Smooth muscle cell (in vitro differentiated cells): Measurements from ENCODE around the gene CD80. TPM values are rescaled to one million over a fixed set of nuclear protein-coding genes. Genes with fewer than 3 reads are reported as not detected.

ENCODE experiments used
- DNase-seq: peaks from one replicate; lab custom pipeline; 2025; ENCODE audit not compliant: unreplicated experiment; lab: John Stamatoyannopoulos, UW
- H2AFZ ChIP-seq: fragments of 200-600 bp; sonication (generic); 2 replicates; pipeline ENCODE4 v1.6.0; 2016; ENCODE audit warnings: antibody characterized with exemption, low read depth, mild to moderate bottlenecking
- H3F3A ChIP-seq: fragments of 200-600 bp; sonication (generic); 2 replicates; pipeline ENCODE4 v1.6.0; 2017; ENCODE audit warnings: antibody characterized with exemption, low read depth
- H3K27ac ChIP-seq: fragments of 200-600 bp; sonication (generic); 2 replicates; pipeline ENCODE4 v1.5.1; 2016; ENCODE audit warnings: low read depth, mild to moderate bottlenecking
- H3K27me3 ChIP-seq: fragments of 200-600 bp; sonication (generic); 2 replicates; pipeline ENCODE4 v1.6.1; 2016; ENCODE audit warnings: low read depth, mild to moderate bottlenecking
- H3K36me3 ChIP-seq: fragments of 200-600 bp; sonication (generic); 2 replicates; pipeline ENCODE4 v1.5.1; 2016; ENCODE audit warnings: low read depth
- H3K4me1 ChIP-seq: fragments of 200-600 bp; sonication (generic); 2 replicates; pipeline ENCODE4 v1.5.1; 2016; ENCODE audit warnings: low read depth
- H3K4me2 ChIP-seq: fragments of 200-600 bp; sonication (generic); 2 replicates; pipeline ENCODE4 v1.6.0; 2016; ENCODE audit warnings: mild to moderate bottlenecking
- H3K4me3 ChIP-seq: fragments of 200-600 bp; sonication (generic); 2 replicates; pipeline ENCODE4 v1.5.1; 2016; ENCODE audit warnings: mild to moderate bottlenecking
- H3K79me2 ChIP-seq: fragments of 200-600 bp; sonication (generic); 2 replicates; pipeline ENCODE4 v1.6.0; 2016; ENCODE audit warnings: low read depth, mild to moderate bottlenecking
- H3K9ac ChIP-seq: fragments of 200-600 bp; sonication (generic); 2 replicates; pipeline ENCODE4 v1.6.0; 2016; ENCODE audit warnings: low read depth
- H3K9me3 ChIP-seq: fragments of 200-600 bp; sonication (generic); replicated peaks from 2 replicates; pipeline ENCODE4 v1.5.1; 2016; ENCODE audit warnings: low read depth
- H4K20me1 ChIP-seq: fragments of 200-600 bp; sonication (generic); 2 replicates; pipeline ENCODE4 v1.6.0; 2016; ENCODE audit warnings: low read depth
- WGBS: methylation state at CpG from one replicate; pipeline ENCODE4 v1.1.7; 2016; ENCODE audit warnings: low lambda C conversion rate; 5-methylcytosine and 5-hydroxymethylcytosine counted together
- polyA plus RNA-seq: library from polyadenylated mRNA; unstranded; fragments of >200 nt; fragmentation: Nextera tagmentation; extraction: Ambion mirVana; gene quantifications from 2 replicates; pipeline ENCODE4 v1.2.1, GENCODE V29; 2016
- total RNA-seq: library from RNA; depleted of rRNA; stranded (reverse); fragments of >200 nt; gene quantifications from 2 replicates; pipeline ENCODE4 v1.2.3, GENCODE V29; 2014
- TF ChIP-seq, protein P1 (sequence below): fragments of 200-600 bp; sonication (generic); IDR thresholded peaks from 2 replicates; pipeline ENCODE4 v1.5.1; 2017; ENCODE audit warnings: borderline replicate concordance, mild to moderate bottlenecking, antibody characterized with exemption; ENCODE audit not compliant: insufficient read depth, poor library complexity, severe bottlenecking

CD80 gene
- total and polyA plus RNA-seq, 2 experiments from 2014 or later: not detected

DNA sequence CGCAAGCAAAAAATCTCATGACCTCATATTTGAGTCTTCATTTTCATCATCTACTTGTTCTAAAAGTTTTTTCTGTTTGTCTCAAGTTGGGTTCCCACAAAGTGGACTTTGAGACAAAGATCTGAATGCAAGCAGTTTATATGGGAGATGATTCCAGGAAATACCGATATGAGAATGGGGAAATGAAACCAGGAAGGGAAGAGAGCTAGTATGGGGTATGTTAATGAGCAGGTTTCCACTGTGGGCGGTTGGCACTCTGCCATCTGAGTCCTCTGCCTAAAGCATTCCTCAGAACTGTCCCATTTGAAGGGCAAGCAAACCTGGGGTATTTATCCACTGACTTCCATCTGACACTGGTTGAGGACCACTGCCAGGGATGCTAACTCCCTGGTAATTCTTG lies 28.7 kb upstream of the CD80 start:
- Histone ChIP-seq H3K4me1 (no peaks in the 10 kb centered on the region), H3K9me3 (no peaks in the 10 kb centered on the region), H3K9ac (no peak overlapping the region), H3K27me3 (no peaks in the 10 kb centered on the region), H3K4me2 (no peak overlapping the region), H3K27ac (no peak overlapping the region), H3K36me3 (no peaks in the 10 kb centered on the region), H3F3A (no peaks in the 10 kb centered on the region), H3K4me3 (no peak overlapping the region), H4K20me1 (no peaks in the 10 kb centered on the region), H3K79me2 (no peaks in the 10 kb centered on the region), H2AFZ (no peak overlapping the region)
- DNase-seq: no peak
- TF ChIP-seq, protein P1, sequence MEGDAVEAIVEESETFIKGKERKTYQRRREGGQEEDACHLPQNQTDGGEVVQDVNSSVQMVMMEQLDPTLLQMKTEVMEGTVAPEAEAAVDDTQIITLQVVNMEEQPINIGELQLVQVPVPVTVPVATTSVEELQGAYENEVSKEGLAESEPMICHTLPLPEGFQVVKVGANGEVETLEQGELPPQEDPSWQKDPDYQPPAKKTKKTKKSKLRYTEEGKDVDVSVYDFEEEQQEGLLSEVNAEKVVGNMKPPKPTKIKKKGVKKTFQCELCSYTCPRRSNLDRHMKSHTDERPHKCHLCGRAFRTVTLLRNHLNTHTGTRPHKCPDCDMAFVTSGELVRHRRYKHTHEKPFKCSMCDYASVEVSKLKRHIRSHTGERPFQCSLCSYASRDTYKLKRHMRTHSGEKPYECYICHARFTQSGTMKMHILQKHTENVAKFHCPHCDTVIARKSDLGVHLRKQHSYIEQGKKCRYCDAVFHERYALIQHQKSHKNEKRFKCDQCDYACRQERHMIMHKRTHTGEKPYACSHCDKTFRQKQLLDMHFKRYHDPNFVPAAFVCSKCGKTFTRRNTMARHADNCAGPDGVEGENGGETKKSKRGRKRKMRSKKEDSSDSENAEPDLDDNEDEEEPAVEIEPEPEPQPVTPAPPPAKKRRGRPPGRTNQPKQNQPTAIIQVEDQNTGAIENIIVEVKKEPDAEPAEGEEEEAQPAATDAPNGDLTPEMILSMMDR: no peak
- 94% methylated on average over 3 of the region's 3 CpGs for WGBS

DNA sequence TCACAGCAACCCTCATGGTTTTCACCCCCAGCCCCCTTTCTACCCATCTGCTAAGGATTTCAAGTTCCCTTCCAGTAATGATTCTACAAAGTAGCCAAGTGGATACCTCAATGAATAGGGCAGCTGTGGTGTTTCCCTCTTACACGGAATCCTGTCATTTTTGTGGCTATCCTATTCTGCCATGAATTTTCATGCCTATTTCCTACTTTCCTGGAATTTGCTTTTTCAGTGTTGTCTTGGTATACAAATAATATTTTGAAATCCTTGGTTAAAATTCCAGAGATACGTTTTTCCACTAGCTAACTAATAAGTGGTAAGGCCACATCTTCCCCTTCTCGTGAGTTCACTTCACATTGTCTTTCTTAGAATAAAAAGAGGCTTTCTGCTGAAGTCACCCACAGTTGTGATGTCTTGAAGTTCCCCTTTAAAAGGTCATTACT lies 27.3 kb upstream of the CD80 start:
- Histone ChIP-seq H3K9me3 (no peaks in the 10 kb centered on the region), H3F3A (no peaks in the 10 kb centered on the region), H3K27ac (no peak overlapping the region), H3K4me2 (no peak overlapping the region), H3K4me3 (no peak overlapping the region), H2AFZ (no peak overlapping the region), H4K20me1 (no peaks in the 10 kb centered on the region), H3K79me2 (no peaks in the 10 kb centered on the region), H3K36me3 (no peaks in the 10 kb centered on the region), H3K27me3 (no peaks in the 10 kb centered on the region), H3K4me1 (no peaks in the 10 kb centered on the region), H3K9ac (no peak overlapping the region)
- DNase-seq: no peak
- WGBS: 84% methylated on average over 3 of the region's 3 CpGs
- TF ChIP-seq, protein P1: no peak

DNA sequence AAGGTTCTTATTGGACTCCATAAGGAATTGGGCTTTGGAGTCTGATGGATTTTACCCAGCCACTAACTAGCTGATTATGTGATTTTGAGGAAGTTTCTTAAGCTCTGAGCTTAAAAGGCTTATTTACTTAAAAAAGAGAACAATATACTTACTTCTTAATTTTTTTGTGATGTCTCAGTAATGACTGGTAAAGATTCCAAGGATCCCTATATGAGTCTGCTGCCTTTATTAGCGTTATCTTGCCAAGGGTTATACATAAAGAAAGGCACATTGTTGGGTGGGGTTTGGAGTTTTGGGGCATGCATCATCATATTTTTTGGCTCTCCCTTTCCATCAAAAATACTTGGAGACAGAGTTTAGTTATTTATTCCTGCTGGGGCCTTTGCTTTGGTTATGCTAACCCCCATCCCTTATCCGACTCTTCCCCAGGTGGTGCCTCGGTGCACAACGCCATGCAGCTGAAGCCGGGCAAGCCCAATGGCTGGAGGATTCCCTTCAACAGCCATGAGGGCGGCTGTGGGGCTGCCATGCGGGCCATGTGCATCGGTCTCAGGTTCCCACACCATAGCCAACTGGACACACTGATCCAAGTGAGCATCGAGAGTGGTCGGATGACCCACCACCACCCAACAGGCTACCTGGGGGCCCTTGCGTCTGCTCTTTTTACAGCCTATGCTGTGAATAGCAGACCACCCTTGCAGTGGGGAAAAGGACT lies 26.6 kb upstream of the CD80 start:
- TF ChIP-seq, protein P1: no peak
- H3K79me2 ChIP-seq: no peaks in the 10 kb centered on the region
- H3K27me3 ChIP-seq: no peaks in the 10 kb centered on the region
- no peaks in the 10 kb centered on the region for H3K4me1 ChIP-seq
- H3K9ac ChIP-seq: no peak overlapping the region
- DNase-seq: no peak
- 94% methylated on average over 11 of the region's 11 CpGs for WGBS
- H3K4me2 ChIP-seq: no peak overlapping the region
- no peak overlapping the region for H3K27ac ChIP-seq
- no peaks in the 10 kb centered on the region for H3F3A ChIP-seq
- H3K36me3 ChIP-seq: no peaks in the 10 kb centered on the region
- H4K20me1 ChIP-seq: no peaks in the 10 kb centered on the region
- H3K4me3 ChIP-seq: no peak overlapping the region
- H3K9me3 ChIP-seq: no peaks in the 10 kb centered on the region
- H2AFZ ChIP-seq: no peak overlapping the region

DNA sequence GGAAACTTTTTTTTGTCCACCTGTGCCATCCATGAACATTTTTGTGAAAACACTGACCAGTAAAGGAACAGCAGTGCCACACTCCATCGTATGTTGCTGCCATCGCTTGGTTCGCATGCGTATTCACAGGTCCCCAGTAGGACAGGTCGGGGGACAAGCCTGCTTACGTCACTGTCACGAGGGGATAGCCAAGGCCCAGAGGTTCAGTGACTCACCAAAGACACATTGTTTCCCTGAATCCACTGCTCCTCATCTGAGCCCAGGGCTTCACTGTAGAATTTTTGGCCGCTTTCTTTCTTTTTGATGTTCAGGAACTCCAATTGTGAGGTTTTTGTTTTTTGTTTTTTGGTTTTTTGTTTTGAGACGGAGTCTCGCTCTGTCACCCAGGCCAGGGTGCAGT lies 25.8 kb upstream of the CD80 start:
- no peak for DNase-seq
- Histone ChIP-seq H3F3A (no peaks in the 10 kb centered on the region), H3K4me2 (no peak overlapping the region), H3K27ac (no peak overlapping the region), H3K9me3 (no peaks in the 10 kb centered on the region), H3K27me3 (no peaks in the 10 kb centered on the region), H2AFZ (no peak overlapping the region), H3K79me2 (no peaks in the 10 kb centered on the region), H3K9ac (no peak overlapping the region), H3K4me1 (no peaks in the 10 kb centered on the region), H4K20me1 (no peaks in the 10 kb centered on the region), H3K4me3 (no peak overlapping the region), H3K36me3 (no peaks in the 10 kb centered on the region)
- WGBS: 93% methylated on average over 10 of the region's 10 CpGs
- TF ChIP-seq, protein P1: no peak
